Stimulated activated CD8-positive, alpha-beta memory T cell treated with anti-CD3 and anti-CD28 coated beads, Interleukin-15, amount 100 ng/mL, for 4 hours (primary cell): Measurements from ENCODE around the gene SLC4A11.

Source experiments
- DNase-seq, 2 donors: peaks; one replicate each; pipeline ENCODE4 v3.0.0-alpha.2; 2020; ENCODE audit warnings: low read depth in 2 of 2

The SLC4A11 gene

DNA sequence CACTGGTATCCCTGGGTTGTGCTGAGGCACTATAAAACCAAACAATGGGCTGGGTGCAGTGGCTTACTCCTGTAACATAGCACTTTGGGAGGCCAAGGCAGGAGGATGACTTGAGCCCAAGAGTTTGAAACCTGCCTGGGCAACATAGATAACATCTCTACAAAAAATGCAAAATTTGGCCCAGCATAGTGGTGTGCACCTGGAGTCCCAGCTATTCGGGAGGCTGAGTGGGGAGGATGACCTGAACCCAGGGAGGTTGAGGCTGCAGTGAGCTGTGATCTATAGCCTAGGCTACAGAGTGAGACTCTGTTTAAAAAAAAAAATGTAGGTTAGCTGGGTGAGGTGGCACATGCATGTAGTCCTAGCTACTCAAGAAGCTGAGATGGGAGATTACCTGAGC is 7.7 kb upstream of the SLC4A11 start:
- no peak for DNase-seq

DNA sequence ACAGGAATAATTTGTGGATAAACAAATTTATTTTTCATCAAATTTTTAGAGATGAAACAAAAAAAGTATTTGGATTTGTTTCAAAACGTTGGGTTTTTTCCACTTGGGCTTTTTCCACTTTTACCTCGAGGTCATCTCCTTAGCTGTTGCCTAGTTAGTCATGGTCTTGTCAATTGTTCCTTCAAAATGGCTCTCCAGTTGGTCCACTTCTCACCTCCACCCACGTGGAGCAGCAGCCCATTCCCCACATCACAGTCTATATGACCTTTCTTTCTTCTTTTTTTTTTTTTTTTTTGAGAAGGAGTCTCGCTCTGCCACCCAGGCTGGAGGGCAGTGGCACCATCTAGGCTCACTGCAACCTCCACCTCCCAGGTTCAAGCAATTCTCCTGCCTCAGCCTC is 6.7 kb upstream of the SLC4A11 start:
- DNase-seq, result no peak

- no peak for DNase-seq
Observed at GRCh38 chr20:3245156-3245555, 6.2 kb upstream of the SLC4A11 start.

GRCh38 chr20:3244613-3245012 is 5.6 kb upstream of the SLC4A11 start:
- no peak for DNase-seq

GRCh38 chr20:3243718-3244358 is 4.8 kb upstream of the SLC4A11 start:
- DNase-seq, result no peak

- no peak for DNase-seq
Observed at GRCh38 chr20:3242172-3242692, 3.2 kb upstream of the SLC4A11 start.

- no peak for DNase-seq
Observed at GRCh38 chr20:3240776-3241363, 1.9 kb upstream of the SLC4A11 start.

GRCh38 chr20:3239867-3240775 is 1.1 kb upstream of the SLC4A11 start:
- no peak for DNase-seq

GRCh38 chr20:3238616-3239025 is 369 bp downstream of the SLC4A11 start:
- no peak for DNase-seq

DNA sequence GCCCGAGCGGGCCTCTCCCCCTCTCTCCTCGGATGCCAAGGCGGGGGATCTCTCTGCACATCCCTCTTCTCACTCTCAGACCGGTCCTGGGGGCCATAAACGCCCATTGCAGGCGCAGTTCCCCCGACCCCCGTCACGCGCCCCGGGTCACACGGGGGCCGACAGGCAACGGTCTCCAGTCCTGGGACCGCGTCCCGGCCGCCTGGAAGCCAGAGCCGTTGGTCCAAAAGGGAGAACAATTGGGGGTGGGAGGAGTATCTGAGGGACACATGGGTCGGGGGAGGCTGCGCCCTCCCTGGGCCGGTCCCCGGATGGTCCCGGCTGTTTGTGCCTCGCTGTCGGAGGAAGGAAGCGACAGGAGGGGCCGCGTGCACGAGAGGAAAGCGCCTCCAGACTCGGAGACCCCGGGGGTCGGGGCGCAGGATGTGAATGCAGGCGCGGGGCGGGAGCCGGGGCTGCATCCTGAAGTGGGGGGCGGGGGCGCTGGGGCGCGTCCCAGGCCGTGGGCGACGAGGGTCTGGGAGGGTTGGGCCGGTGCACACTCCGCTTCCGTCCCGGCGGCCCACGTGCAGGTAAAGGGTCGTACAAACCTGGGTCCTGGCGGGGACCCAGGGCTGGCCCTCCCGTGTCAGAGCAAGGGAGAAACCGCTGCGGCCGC is 903 bp downstream of the SLC4A11 start:
- no peak for DNase-seq

DNA sequence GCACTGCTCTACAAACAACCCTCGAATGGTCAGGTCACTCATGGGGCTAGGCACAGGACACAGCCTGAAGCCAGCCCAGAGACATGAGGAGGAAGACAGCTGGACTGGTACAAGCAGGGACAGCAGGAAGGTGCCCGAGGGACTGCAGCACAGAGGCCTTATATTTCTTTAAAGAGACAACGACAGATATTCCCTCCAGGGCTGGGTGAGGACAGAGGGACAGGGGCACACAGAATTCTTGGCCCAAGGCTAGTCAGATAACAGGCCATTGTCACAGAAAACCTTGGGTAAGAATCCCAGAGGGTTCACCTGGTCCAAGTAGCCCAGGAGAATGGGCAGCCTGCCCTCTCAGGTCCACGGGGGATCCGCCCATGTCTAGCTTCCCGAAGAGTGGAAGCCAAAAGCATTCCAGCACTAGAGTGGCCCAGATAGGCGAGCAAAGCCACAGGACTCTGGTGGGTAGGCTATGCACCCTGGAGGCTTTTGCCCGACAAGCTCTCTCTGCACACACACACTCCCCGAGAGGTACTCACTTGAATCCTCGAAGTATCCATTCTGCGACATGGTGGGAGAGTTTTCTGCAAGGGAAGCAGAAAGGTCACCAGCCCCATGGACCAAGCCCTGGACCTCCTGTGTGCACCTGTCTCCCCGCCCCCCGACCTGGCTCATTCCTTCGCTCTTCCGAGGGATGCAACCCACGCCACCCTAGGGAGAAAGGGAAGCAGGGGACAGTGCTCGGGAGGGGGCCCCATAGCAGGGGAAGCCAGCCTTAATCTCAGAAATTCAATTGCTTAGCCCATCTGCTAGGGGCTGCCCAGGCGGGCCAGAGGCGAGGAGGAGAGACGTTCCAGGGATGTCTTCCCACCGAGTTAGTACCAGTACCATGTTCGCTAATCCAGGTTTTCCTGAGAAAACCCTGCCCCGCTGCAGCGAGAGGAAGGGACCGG is 1.7 kb downstream of the SLC4A11 start:
- DNase-seq, result no peak

- no peak for DNase-seq
Observed at GRCh38 chr20:3235666-3236324, 3.2 kb downstream of the SLC4A11 start.

DNA sequence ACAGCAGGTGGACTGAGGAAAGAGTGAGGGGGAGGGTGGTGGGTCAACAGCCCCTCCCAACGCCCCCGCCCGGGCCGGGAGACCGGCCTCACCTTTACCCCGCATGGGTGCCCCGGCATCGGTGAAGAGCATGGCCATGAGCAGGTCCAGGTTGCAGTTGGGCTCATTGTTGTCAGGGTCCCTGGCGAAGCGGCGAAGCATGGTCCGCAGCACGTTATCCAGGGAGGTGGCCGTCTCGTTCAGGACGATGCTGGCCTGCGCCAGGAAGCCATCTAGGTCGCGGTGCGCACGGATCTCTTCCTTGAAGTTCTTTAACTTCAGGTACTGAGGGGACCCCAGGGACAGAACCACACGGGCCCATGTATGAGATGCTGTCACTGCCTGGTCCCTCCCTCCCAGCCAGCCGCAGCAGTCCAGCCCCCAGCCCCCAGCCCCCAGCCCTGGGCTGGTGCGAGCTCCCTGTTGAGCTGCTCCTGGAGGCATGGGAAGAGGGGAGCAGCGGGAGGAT is 4.9 kb downstream of the SLC4A11 start:
- DNase-seq, result no peak

GRCh38 chr20:3233131-3233990 is 5.6 kb downstream of the SLC4A11 start:
- DNase-seq, result no peak

DNA sequence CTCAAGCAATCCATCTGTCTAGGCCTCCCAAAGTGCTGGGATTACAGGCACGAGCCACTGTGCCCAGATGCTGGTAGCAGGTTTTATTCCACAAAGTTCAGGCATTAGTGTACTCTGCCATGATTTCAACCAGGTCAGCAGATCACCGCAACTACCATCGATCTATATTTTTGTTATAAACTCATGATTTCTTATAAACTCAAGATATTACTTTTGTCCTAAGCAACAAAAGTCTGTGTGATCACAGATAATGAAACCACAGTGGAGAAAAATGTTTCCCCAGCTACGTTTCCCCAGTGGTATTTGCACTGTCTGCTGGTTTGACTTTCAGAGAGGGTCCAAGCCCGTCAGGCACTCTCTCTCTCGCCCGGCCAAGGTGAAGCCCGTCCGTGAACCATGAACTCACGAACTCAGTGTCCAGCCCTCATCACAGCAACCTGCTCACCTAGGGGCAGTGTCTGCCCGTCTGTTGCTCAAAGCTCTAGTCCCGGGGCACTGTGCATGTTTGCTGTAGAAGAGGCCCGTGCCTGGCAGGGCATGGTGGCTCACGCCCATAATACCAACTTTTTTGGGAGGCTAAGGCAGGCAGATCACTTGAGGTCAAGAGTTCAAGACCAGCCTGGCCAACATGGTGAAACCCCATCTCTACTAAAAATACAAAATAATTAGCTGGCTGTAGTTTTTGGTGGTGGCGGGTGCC is 7.0 kb downstream of the SLC4A11 start:
- no peak for DNase-seq

DNA sequence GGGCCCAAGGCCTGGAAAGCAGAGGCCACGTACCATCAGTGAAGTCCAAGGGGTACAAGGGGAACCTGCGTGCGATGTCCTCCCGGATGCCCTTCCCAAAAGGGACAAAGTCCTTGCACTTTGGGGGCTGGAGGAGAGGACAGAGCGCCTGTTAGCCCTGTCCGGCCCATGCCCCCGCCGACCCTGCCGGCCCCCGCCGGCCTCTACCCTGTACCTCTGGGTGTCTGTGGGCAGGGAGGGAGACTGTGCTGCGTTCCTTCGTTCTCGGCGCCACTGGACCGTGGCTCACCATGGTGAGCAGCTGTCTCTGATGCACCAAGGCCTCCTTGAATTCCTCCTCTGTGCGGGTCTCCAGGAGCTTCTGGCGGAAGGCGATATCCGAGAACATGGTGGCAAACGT is 7.9 kb downstream of the SLC4A11 start:
- no peak for DNase-seq

DNA sequence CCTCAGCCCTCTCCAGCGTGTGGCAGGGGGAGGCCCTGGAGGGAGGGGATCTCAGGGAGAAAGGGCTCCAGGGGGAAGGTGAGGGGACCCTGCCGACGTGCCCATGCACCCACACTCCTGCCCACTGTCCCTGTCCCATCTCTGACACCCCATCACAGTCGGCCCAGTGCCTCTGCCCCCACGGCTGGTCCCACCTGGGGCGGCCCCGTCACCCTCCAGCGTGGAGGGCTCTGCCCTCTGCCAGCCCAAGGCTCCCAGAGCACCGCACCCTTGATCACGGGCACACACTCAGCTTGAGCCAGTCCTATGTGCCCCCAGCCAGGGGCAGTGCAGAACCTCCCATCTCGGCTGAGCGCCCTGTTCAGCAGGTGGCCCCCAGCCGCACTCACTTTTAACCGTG is 9.2 kb downstream of the SLC4A11 start:
- DNase-seq, result no peak

GRCh38 chr20:3229158-3229557 is 9.8 kb downstream of the SLC4A11 start:
- DNase-seq, result no peak

GRCh38 chr20:3228750-3229032 is 10.3 kb downstream of the SLC4A11 start:
- no peak for DNase-seq
